Measurements from ENCODE around the gene ARHGAP6. TPM values are rescaled to one million over a fixed set of nuclear protein-coding genes. Genes with fewer than 3 reads are reported as not detected.
A peak's percentile ranks its signal among the peaks of the same experiment; 100 is the strongest.

ARHGAP6 gene
- total RNA-seq, 4 donors from 2014 or later: 17.2 to 47.0 (median 21.6) TPM

GRCh38 chrX:11393949-11394654 is 271.6 kb downstream of the ARHGAP6 start:
- Histone ChIP-seq H3K36me3 (no peaks in the 10 kb centered on the region), H3K4me3 (no peak overlapping the region), H3K27me3 (no peaks in the 10 kb centered on the region), H3K27ac (no peak overlapping the region), H3K9me3 (no peaks in the 10 kb centered on the region), H3K4me1 (no peaks in the 10 kb centered on the region)
- DNase-seq: no peak
- TF ChIP-seq CTCF (IDR thresholded peaks at IDR 0.05) (no peak), POLR2A (IDR thresholded peaks at IDR 0.05) (no peak)
- intact Hi-C loops (cut with DNase I; ENCODE audit: low total_unique reads): no loop called here

DNA sequence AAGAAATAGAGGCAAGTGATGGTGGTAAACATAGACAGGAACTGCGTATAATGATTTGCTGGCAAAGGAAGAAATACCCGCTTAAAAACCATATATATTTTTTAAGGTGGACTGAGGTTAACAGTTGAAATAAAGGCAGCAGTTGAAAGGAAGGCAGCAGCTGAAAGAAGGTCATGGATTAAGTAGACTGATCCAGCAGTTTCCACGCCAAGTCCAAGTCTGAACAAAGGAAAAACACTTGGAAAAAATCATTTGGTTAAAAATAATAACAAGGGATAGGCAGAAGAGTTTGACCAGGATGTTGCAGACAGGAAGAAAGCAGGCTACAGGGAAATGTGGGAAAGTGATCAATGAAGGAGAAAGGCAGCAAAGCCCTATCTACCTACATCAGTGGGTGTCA is 278.9 kb downstream of the ARHGAP6 start:
- H3K9me3 ChIP-seq: no peaks in the 10 kb centered on the region
- TF ChIP-seq CTCF (IDR thresholded peaks at IDR 0.05): no peak
- no peak for TF ChIP-seq POLR2A (IDR thresholded peaks at IDR 0.05)
- no peaks in the 10 kb centered on the region for H3K4me1 ChIP-seq
- H3K27me3 ChIP-seq: no peaks in the 10 kb centered on the region
- DNase-seq: no peak
- intact Hi-C loops (cut with DNase I; ENCODE audit: low total_unique reads): no loop called here
- no peaks in the 10 kb centered on the region for H3K36me3 ChIP-seq
- no peak overlapping the region for H3K4me3 ChIP-seq
- H3K27ac ChIP-seq: peak overlapping the region; percentile 55 to 68

DNA sequence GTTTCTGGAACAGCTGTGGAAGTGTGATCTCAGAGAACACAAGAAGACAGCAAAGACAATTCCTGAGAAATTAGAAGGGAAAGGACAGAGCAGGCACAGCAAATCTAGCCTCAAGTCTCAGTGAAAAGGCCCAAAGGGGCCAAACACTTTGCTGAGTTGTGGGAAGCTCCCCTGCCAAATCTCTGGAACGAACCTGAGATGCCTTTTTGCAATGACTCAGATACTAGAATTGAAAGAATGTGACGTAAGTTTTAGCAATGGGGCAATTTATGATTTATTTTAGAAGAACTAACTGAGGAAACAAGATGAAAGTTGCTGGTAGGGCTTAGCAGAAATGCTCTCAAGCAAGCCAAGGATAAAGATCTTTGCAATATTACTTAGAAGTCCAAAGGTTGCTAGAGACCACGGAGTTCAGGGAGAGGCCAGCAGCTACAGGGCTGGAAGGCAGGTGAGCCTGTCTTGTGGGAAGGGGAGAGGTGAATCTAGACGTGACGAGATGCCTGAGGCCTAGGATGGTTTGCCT is 279.7 kb downstream of the ARHGAP6 start:
- intact Hi-C loops (cut with DNase I; ENCODE audit: low total_unique reads): no loop called here
- no peak for TF ChIP-seq POLR2A (IDR thresholded peaks at IDR 0.05)
- TF ChIP-seq CTCF (IDR thresholded peaks at IDR 0.05): no peak
- DNase-seq: peak; percentile 37 to 39
- Histone ChIP-seq H3K27me3 (no peaks in the 10 kb centered on the region), H3K4me3 (no peak overlapping the region), H3K9me3 (no peaks in the 10 kb centered on the region), H3K36me3 (no peaks in the 10 kb centered on the region), H3K4me1 (no peaks in the 10 kb centered on the region), H3K27ac (peak overlapping the region; percentile 55 to 68)

- peak overlapping the region; percentile 51 to 53 for H3K27ac ChIP-seq
- H3K9me3 ChIP-seq: no peaks in the 10 kb centered on the region
- no peak for TF ChIP-seq POLR2A (IDR thresholded peaks at IDR 0.05)
- TF ChIP-seq CTCF (IDR thresholded peaks at IDR 0.05): no peak
- no peak for DNase-seq
- intact Hi-C loops (cut with DNase I; ENCODE audit: low total_unique reads): no loop called here
- no peaks in the 10 kb centered on the region for H3K36me3 ChIP-seq
- H3K4me3 ChIP-seq: no peak overlapping the region
- H3K27me3 ChIP-seq: no peaks in the 10 kb centered on the region
- no peaks in the 10 kb centered on the region for H3K4me1 ChIP-seq
Observed at GRCh38 chrX:11382930-11383329, 282.8 kb downstream of the ARHGAP6 start.

DNA sequence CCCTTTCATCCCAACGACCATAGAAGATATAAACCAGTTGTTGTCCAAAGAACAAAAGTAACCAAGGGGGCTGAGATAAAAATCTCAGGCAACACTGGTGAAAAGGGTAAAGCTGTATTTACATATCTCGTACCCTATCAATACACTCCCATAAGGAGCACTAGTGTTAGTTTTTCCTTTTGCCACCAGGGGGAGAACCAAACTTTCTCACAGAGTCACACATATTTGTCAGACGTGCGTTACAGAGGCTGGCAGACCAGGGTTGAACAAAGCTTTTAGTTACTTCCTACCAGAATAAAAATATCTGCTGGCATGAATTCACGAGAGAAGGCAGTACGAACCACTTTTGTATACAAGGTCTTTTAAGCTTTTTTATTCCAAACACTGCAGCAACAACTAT is 284.3 kb downstream of the ARHGAP6 start:
- no peak for TF ChIP-seq POLR2A (IDR thresholded peaks at IDR 0.05)
- TF ChIP-seq CTCF (IDR thresholded peaks at IDR 0.05): peak; percentile 33 to 49 (median 41)
- intact Hi-C loops (cut with DNase I; ENCODE audit: low total_unique reads): no loop called here
- Histone ChIP-seq H3K27ac (peak overlapping the region in 1 of 2 donors; percentile 31), H3K4me1 (no peaks in the 10 kb centered on the region), H3K27me3 (no peaks in the 10 kb centered on the region), H3K4me3 (no peak overlapping the region), H3K9me3 (no peaks in the 10 kb centered on the region), H3K36me3 (no peaks in the 10 kb centered on the region)
- peak in 1 of 2 donors; percentile 38 for DNase-seq

All from uterus (tissue), 4 donors.